ENCODE measurements around the gene MRPL12. TPM values are rescaled to one million over a fixed set of nuclear protein-coding genes. Genes with fewer than 3 reads are reported as not detected.
A peak's percentile ranks its signal among the peaks of the same experiment; 100 is the strongest.

MRPL12 gene
- total and polyA plus RNA-seq, 2 of the 13 experiments (the other 11 are each of a cell fraction or from before 2014, with no cell fraction given) = 39.1 to 94.1 TPM

- TF ChIP-seq, protein P1, sequence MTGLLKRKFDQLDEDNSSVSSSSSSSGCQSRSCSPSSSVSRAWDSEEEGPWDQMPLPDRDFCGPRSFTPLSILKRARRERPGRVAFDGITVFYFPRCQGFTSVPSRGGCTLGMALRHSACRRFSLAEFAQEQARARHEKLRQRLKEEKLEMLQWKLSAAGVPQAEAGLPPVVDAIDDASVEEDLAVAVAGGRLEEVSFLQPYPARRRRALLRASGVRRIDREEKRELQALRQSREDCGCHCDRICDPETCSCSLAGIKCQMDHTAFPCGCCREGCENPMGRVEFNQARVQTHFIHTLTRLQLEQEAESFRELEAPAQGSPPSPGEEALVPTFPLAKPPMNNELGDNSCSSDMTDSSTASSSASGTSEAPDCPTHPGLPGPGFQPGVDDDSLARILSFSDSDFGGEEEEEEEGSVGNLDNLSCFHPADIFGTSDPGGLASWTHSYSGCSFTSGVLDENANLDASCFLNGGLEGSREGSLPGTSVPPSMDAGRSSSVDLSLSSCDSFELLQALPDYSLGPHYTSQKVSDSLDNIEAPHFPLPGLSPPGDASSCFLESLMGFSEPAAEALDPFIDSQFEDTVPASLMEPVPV (CRISPR knock-in tag; IDR thresholded peaks at IDR 0.05) = peak; percentile 88
- TF ChIP-seq, protein P2, sequence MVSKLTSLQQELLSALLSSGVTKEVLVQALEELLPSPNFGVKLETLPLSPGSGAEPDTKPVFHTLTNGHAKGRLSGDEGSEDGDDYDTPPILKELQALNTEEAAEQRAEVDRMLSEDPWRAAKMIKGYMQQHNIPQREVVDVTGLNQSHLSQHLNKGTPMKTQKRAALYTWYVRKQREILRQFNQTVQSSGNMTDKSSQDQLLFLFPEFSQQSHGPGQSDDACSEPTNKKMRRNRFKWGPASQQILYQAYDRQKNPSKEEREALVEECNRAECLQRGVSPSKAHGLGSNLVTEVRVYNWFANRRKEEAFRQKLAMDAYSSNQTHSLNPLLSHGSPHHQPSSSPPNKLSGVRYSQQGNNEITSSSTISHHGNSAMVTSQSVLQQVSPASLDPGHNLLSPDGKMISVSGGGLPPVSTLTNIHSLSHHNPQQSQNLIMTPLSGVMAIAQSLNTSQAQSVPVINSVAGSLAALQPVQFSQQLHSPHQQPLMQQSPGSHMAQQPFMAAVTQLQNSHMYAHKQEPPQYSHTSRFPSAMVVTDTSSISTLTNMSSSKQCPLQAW (CRISPR knock-in tag; IDR thresholded peaks at IDR 0.05) = peak; percentile 91
- TF ChIP-seq HOXA5 (CRISPR knock-in tag; IDR thresholded peaks at IDR 0.05) = peak; percentile 92
- peak; percentile 68; the same call in 1 of the 2 replicates for TF ChIP-seq ZNF816 (CRISPR knock-in tag; IDR thresholded peaks at IDR 0.05; ENCODE audit: borderline replicate concordance)
- TF ChIP-seq PTBP1 (IDR thresholded peaks at IDR 0.05; ENCODE audit: low read depth, low read length, poor library complexity, severe bottlenecking) = no peak
- TF ChIP-seq, protein P3, sequence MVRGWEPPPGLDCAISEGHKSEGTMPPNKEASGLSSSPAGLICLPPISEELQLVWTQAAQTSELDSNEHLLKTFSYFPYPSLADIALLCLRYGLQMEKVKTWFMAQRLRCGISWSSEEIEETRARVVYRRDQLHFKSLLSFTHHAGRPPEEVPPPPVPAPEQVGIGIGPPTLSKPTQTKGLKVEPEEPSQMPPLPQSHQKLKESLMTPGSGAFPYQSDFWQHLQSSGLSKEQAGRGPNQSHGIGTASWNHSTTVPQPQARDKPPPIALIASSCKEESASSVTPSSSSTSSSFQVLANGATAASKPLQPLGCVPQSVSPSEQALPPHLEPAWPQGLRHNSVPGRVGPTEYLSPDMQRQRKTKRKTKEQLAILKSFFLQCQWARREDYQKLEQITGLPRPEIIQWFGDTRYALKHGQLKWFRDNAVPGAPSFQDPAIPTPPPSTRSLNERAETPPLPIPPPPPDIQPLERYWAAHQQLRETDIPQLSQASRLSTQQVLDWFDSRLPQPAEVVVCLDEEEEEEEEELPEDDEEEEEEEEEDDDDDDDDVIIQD (CRISPR knock-in tag; IDR thresholded peaks at IDR 0.05; ENCODE audit: low read depth) = 0 out of 2 replicates have a peak, but pooled peaks have one; percentile 32
- no peak for TF ChIP-seq SNAPC5 (CRISPR knock-in tag; IDR thresholded peaks at IDR 0.05; ENCODE audit: borderline replicate concordance)
- TF ChIP-seq, protein P4, sequence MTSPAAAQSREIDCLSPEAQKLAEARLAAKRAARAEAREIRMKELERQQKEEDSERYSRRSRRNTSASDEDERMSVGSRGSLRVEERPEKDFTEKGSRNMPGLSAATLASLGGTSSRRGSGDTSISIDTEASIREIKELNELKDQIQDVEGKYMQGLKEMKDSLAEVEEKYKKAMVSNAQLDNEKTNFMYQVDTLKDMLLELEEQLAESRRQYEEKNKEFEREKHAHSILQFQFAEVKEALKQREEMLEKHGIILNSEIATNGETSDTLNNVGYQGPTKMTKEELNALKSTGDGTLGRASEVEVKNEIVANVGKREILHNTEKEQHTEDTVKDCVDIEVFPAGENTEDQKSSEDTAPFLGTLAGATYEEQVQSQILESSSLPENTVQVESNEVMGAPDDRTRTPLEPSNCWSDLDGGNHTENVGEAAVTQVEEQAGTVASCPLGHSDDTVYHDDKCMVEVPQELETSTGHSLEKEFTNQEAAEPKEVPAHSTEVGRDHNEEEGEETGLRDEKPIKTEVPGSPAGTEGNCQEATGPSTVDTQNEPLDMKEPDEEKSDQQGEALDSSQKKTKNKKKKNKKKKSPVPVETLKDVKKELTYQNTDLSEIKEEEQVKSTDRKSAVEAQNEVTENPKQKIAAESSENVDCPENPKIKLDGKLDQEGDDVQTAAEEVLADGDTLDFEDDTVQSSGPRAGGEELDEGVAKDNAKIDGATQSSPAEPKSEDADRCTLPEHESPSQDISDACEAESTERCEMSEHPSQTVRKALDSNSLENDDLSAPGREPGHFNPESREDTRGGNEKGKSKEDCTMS (CRISPR knock-in tag; conservative IDR thresholded peaks at IDR 0.05) = no peak
- TF ChIP-seq ISX (CRISPR knock-in tag; conservative IDR thresholded peaks at IDR 0.05) = no peak
- TF ChIP-seq ZBTB34 (CRISPR knock-in tag; IDR thresholded peaks at IDR 0.05) = 0 out of 2 replicates have a peak, but pooled peaks have one; percentile 15
- TF ChIP-seq IKZF4 (CRISPR knock-in tag; IDR thresholded peaks at IDR 0.05; ENCODE audit: borderline replicate concordance, low read depth, not compliant biosample characterization) = no peak
- peak; percentile 85 for TF ChIP-seq FOXO1 (CRISPR knock-in tag; IDR thresholded peaks at IDR 0.05)
- TF ChIP-seq HIVEP1 (CRISPR knock-in tag; IDR thresholded peaks at IDR 0.05) = no peak; the same call in 1 of the 2 replicates
- TF ChIP-seq KDM1A (CRISPR knock-in tag; IDR thresholded peaks at IDR 0.05) = no peak
- peak; percentile 87; the same call in 1 of the 2 replicates for TF ChIP-seq ZNF615 (CRISPR knock-in tag; IDR thresholded peaks at IDR 0.05; ENCODE audit: borderline replicate concordance)
- TF ChIP-seq BRCA1 (CRISPR knock-in tag; IDR thresholded peaks at IDR 0.05) = peak; percentile 76; the same call in 1 of the 2 replicates
- TF ChIP-seq ZBTB42 (CRISPR knock-in tag; IDR thresholded peaks at IDR 0.05) = peak; percentile 66; the same call in 1 of the 2 replicates
- TF ChIP-seq KDM6A (CRISPR knock-in tag; IDR thresholded peaks at IDR 0.05; ENCODE audit: low read depth) = no peak
Observed at GRCh38 chr17:81702934-81703746, at the start of gene MRPL12 (continued).

Measured in HepG2 (cell line).